Measurements from ENCODE around the gene MRRF.

The MRRF gene

DNA sequence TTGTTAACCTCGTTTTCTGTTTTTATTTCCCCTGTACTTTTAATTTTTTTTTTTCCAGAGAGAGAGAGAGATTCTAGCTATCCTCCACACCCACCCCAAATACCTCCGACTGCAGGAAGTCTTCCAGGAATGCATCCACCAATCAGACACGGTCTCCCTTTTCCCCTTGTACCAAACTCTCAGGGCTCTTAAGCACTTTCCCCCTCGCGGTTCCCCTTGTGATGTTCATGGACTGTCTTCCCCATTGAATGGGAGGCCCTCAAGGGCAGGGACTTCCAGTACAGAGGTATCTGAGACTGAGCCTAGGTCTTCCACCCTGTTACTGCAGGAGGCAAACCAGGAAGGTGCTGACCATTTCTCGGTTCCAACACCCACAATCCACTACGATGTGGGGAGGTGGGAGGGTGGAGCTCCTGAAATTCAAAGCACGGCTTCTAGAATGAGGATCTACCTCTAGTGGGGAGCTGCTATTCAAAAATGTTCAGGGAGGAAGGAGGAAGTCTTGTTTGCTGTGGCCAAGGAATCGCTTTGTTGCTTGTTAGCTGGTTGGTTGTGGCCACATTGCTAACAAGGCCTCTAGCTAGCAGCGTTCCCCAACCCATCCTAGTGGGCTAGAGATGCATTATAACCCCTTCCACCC is 68.6 kb downstream of the MRRF start:
- DNase-seq (ENCODE audit: low spot score), result no peak

DNA sequence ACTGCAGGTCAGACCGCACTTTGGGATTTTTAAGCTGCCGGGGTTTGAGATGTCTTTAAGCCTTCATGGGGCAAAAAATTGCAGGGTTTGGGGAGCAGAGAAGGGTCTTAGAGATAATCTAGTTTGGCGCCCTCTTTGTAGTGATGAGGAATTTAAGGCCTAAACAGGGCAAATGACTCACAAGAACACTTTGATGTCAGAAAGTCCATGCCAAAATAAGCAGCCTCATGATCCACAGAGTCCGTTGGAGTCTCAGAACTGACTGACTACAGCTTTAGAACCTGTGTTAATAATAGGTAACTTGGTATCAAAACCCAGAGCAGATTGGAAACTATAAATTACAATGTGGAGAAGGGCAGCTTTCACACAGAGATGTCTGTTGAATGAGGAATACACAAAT is 70.2 kb downstream of the MRRF start:
- no peak for DNase-seq (ENCODE audit: low spot score)

DNA sequence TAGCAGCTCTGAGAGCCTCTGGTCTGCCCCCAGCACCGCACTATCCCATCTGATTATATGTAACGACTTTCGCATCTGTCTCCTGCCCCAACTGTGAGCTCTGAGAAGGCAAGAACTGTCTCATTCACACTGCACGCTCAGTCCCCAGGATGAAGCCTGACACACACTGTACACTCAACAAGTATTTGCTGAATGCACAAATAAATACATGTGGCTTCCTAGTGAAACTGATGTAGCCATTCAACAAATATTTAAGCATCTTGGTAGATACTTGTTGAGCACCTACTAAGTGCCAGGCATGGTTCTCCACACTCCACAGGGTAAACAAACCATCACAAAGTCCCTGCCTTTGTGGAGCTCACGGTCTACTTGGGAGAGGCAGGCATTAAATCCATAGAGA is 71.5 kb downstream of the MRRF start:
- DNase-seq (ENCODE audit: low spot score), result no peak

DNA sequence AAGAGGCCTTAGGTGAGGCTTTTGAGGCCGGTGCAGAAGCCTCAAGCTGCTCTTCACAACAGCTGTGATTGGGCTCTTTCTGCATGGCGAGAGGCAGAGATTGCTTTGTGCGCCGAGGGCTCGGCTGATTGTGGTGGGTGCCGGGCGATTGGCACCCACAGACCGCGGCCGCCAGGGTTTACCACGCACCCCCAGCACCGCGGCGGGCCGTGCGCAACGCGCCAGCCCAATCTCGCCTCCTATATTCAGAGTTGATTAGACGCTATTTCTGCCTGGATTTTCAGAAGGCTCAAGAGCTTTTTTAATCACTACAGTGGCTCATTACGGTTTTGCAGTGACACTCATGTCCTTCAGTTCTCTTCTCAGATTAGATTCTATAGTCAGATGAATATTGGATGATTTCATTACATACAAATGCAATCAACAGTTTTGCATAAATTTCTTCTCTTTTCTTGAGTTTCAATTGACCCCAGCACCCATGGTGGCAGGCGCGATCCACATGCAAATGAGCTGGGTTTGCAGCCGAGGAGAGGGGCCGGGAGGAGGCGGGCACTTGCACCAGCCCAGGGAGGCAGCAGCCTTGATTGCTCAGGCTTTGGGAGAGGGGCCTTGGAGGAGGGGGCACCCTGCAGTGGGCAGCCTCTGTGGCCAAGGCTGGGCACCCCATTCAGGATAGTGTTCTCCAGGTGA is 72.3 kb downstream of the MRRF start:
- DNase-seq (ENCODE audit: low spot score), result no peak

DNA sequence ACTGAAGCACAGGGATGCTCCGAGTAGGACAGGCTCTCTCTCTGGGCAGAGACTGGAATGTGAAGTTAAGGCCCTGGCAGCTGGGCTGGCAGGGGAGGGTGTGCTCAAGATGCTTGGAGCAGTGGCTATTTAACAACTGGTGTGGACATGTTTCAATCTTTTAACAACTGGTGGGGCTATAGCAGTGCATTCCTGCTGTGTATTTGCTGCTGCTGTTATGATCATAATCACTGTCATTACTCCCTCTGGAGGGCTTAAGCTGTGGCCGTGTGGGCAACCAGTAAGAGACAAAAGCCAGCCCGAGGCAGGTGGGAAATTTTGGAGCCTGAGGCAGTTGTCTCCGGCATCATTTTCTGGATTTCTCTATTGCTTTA is 72.9 kb downstream of the MRRF start:
- no peak for DNase-seq (ENCODE audit: low spot score)

DNA sequence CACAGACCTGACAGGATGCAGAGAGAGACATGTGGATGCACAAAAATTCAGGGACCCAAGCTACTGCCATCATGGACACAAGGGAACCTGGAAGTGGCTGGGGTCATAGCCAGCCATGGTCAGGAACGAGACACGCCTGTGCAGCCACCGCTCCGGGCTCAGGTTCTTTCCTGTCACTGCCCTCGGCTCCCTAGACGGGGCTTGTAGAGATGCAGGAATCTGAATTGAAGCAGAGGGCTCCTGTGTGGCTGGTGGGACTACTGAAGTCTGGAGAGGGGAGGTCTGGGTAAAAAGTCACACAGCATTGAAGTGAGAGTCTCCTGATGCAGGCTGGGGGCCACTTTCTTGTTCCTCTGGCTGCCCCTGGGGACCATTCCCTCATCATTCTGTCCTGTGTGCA is 73.9 kb downstream of the MRRF start:
- no peak for DNase-seq (ENCODE audit: low spot score)

DNA sequence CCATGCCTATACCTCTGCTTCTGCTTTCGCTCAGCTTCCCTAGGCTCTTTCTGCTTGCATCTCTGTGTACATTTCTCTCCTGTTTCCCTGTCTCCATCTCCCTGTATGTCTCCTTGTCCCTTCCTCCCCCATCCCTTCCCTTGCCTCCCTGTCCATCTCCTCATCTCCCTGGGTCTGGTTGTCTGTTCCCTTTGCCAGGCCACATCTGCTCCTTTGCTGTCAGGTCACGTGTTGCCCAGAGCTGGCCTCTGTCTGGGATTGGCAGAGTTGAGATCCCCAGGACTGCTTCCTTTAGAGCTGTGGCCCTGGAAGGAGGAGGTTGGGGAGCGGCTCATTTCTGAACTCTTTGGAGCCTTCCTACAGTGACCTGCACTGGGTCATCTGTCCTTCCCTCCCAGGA is 74.3 kb downstream of the MRRF start:
- no peak for DNase-seq (ENCODE audit: low spot score)

DNA sequence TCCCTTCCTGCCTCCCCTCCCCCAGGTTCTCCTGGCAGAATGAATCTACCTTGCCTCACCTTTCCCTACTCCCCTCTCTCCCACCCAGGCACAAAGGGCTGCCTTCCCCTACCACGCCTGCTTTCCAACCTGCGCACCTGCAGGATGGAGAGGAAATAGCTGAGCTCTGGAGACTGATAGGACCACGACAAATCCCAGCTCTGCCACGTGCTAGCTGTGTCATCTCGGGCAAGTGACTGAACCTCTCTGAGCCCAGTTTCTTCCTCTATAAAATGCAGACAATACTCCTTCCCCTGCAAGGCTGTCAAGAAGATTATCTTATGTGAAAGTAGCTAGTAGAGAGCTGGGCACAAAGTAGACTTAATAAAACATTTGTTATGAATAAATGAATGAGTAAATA is 74.9 kb downstream of the MRRF start:
- no peak for DNase-seq (ENCODE audit: low spot score)

DNA sequence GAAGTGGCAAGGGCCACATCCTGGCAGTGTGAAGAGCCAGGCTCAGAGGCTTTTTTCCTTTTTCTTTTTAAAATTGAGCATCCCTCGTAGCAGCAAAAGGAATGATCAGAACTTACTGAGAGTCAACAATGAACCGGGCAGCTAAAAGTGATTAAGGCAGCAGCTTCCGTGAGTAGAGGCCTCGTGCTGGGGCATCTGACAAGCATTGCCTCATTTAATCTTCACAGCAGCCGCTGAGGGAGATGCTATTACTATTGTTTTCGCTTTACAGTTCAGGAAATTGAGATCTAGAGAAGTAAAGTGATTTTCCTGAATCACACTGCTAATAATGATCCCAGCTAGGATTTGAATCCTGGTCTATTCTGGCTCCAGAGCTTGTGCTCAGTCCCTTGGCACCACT is 75.5 kb downstream of the MRRF start:
- DNase-seq (ENCODE audit: low spot score), result no peak

DNA sequence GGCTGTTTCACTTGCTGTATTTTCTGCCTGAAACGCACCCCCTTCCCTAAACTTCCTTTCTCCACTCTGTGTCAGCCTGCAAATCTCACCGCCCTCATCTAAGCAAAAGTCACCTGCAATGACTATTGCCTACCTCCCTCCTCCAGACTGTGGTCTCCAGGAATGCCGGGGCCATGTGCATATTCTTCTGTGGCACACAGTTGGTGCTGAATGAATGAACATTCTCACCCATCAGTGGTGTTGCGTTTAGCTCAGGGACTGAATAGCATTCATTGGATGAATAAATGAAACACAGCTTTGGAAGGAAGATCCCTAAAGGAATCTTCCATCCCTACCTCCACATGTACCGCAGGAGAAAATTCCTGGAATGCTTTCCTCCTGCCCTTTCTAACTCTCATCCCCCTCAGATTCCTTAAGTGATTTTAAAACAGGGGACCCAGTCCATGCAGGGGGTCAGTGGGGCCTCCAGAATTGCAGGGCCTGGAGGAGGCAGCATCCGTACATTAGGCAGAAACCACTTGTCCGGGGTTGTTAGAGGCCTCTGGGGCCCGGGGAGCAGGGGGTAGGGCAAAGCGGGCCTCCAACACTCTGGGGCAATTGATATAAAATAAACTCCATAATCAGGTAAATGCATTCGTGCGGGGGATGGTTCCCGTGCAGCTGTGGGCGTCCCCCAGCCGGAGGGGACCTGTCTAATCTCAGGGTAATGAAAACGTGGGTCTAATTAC is 77.8 kb downstream of the MRRF start:
- DNase-seq (ENCODE audit: low spot score), result no peak

DNA sequence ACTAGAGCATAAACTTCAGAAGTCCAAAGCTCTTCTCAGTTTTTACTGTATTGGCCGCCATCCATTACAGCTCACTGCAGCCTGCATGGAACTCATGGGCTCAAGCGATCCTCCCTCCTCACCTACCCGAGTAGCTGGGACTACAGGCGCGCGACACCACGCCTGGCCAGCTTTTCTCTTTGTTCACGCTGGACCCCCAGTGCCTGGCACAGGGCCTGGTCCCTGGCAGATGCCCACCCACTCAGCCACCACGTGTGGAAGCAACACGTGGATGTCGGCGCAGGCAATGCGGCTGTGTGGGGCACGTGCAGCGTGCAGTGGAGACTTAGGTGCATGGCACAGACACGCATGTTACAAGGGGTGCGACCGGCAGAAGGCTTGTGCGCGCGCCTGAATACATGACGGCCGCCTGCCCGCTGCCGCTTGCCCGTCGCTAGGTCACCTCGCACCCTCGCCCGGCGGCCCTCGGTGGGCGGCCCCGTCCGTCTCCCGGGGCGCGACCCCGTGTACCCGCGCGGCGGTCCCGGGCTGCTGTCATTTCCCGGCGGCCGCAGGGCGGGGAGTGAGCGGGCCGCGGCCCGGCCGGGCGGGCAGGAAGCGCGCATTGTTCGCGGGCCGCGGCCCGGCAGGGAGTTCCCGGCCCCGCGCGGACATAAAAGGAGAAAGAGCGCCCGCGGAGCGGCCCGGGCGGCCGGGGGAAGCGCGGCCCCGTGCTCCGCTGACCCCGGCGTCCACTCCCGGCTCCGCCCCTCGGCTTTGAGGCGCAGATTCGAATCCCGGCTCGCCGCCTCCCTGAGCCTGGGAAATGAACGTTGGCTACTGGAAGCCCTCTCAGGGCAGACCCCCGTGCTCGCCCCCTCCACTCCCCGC is 82.0 kb downstream of the MRRF start:
- no peak for DNase-seq (ENCODE audit: low spot score)

DNA sequence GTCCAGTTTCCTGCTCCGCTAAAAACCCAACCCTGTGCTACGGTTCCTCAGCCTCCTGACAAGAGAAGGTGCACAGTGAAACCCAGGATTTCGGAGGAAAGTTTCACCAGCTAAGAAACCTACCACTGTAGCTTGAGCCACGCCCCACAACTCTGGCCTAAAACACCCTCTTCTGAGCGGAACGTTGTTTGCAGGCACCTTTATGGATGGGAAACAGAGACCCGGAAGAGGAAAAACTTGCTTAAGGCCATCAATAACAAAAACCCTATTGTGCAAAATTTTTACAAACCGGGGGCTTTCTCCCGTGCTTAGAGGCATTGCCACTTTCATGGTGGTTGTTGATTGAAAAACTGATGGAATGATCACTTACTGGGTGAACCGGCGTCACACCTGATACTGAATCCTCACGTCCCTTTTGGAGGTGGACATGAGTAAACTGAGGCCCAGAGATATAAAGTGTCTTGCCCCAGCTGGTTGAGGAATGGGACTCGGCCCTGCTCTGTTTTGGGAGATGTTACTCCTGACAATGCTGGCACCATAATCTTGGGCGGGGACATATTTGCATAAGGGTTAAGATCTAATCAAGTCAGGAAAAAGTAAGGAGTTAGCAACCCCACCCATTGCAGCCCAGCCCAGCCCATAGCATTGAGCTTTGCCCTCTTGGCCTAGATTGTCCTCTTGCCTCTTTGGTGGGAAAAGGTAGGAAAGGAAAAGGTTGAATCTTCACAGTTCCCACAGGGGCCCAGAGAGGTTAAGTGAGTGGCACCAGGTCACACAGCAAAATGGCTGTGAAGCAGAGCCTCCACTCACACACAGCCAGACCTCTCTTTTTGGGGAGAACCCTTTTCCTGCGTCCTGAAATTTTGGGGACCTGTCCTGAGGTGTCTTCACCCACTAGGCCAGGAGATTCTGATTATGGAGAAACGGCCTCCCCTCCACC is 82.9 kb downstream of the MRRF start:
- DNase-seq (ENCODE audit: low spot score), result peak; percentile 42

DNA sequence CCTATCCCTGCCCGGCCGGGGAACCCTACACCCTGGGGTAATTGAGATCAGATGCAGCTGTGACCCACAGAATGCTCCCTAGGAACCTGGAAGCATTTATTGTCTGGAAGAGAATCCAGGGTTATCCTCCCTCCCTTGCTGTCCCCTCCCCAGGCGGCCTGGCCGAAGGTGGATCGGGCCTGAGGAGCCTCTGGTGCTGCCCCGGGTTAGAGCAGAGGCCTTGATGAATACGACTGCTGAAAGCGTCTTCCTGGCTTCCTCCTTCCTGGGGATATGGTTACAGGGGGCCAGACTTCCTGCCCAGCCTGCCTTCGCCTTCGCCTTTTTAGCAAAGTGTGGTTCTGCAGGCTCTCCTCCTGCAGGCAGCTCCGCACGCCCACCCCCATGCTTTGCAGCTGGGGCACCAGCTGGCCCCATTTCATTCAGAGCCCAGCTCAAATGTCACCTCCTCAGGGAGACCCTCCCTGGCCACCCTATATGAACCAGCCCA is 83.7 kb downstream of the MRRF start:
- DNase-seq (ENCODE audit: low spot score), result no peak

DNA sequence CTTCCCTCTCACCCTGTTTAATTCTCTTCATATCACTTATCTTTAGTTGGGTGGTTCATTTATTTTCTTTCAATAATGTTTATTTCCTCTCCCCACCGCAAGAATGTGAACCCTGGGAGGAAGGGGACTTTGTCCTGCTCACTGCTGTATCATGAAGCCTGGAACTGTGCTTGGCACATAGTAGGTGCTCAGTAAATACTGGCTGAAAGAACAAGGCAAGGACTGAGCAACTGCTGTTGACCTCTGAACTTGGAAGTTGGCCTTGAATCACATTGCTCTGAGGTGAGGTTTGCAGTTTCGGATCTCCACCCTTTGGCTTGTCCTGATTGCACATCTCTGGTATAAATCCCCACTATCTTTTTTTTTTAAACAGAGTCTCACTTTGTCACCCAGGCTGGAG is 84.1 kb downstream of the MRRF start:
- DNase-seq (ENCODE audit: low spot score), result no peak

DNA sequence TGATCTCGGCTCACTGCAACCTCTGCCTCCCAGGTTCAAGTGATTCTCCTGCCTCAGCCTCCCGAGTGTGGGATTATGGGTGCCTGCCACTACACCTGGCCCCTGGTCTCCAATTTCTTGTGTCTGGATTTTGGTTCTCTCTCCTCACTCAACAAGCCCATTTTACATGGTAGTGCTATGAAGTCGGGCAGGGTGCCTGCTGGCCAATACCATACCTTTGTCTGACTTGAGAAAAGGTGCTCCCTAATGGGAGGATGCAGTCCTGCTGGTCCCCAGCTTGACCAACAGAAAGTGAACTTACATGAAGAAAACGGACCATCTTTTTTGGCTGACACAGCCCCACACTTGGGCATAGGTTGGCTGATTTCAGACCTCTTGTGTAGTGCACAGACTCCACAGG is 84.5 kb downstream of the MRRF start:
- no peak for DNase-seq (ENCODE audit: low spot score)

DNA sequence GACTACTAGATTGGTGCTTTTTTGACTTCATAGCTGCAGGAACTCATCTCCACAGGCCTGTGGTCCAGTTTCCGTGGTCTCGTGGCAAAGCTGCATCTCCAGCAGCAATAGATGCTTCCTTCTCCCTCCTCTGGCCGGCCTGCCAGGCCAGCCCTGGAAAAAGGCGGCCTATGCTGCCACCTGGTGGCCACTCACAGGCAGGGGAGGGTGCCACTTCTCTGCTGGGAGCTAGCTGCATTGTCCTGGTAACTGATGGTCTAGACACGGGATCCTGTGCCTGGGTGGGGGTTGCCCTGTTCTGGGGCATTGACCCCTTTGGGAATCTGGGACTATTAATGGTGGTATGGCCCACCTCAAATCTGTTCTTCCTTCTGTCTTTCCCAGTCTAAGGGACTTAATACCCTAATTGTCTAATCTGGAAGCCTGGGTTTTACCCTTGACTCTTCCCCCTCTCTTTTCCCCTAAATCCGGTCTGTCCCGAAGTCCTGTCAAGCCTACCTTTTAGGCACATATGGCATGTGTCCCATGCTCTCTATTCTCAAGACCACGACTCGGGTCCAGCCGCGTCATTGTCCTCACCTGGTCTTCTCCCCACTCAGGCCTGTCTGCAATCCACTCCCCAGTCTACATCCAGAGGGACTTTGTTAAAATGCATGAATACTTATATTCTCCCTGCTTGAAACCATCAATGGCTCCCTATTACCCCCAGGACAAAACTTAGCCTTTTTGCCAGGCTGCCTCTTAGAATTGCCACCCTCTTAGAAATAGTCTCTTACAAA is 86.1 kb downstream of the MRRF start:
- DNase-seq (ENCODE audit: low spot score), result peak; percentile 67

DNA sequence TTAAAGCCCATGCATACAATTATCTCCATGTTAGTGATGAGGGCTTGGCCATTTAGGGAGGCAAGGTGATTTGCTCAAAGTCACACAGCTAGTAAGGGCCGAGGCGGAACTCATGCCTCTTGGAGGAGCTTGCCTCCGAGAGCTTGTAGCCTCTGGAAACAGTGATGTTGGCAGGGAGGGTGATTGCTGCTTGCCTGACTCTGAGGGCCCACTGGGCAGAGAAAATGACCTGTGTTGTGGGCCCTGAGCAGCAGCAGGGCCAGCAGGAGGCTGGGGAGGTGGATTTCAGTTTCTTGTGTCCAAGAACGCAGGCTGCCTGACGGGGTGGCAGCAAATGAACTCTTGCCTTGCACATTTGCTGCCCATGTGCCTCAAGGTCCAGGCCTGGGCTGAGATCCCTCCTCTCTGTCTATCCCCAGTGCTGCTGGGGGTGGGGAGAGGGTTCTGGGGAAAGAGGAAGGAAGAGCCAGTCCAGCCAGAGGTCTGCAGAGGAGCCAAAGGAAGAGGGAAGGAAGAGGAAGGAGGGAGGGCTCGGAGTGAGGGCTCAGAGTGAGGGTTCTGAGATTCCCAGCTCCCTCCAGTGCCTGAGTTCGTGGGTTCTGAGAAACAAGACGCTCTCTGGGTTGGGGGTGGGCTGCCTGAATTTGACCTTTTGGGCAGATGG is 90.0 kb downstream of the MRRF start:
- no peak for DNase-seq (ENCODE audit: low spot score)

DNA sequence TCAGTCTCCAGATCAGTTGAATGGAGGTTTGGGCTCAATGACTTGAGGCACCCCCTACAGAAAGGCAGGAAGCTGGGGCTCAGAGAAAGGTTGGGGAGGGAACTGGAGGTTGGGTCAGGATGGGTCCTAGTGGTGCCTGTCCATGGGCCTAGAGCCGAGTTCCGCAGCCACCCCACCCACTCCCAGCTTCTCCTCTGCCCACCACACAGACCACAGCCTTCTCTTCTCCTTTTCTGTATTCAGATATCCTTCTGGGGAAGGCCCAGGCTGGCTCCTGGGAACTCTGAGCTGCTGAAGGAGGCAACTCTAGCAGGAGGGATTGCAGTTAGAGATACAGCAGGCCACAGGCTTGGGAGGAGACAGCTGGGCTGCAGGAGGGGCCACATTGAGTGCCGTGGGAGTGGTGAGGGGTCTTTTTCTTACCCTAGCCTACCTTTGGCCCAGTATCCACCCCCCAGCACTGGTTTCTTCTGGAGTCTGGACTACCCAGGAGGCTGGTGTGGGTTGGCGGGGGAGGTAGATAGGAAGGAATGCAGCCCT is 90.7 kb downstream of the MRRF start:
- no peak for DNase-seq (ENCODE audit: low spot score)

DNA sequence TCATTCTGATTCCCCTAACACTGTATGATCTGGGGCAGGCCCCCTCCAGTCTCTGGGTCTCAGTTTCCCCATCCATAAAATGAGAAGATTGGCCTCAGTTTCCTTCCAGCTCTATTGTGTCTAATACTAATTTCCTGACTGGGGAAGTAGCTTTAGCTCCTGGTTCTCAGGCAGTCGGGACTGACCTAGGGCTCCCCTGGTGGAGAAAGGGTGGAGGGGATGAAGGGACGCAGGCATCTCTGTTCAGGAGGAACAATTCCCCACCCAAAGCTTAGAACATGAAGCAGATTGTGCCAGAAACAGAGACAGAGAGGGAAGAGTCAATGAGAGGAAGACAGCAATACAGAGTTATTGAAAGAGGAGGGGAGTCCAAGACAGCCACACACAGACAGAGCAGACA is 91.9 kb downstream of the MRRF start:
- no peak for DNase-seq (ENCODE audit: low spot score)

DNA sequence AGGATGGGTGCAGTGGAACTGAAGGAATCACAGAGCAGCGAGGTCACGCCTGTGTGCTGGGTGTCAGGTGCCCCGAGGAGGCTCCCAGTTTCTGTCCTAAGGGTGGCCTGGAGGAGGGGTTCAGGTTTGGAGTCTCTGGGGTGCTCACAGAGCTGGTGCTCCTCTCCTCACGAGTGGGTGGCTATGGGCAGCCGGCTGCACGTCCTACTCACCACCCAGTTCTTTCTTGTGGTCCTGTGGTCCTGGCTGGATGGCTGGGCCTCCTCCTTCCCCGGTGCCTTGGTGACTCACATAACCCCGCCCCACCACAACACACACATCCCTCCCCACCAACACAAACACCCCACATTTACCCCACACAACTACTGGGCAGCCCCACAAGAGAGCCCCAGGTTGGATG is 96.2 kb downstream of the MRRF start:
- peak; percentile 41 for DNase-seq (ENCODE audit: low spot score)

All from SW480 (cell line).